Keratinocyte (primary cell): ENCODE data around the gene ARAF. TPM values are rescaled to one million over a fixed set of nuclear protein-coding genes. Genes with fewer than 3 reads are reported as not detected.
A peak's percentile ranks its signal among the peaks of the same experiment; 100 is the strongest.

Experiments
- DNase-seq: peaks from one replicate; pipeline ENCODE4 v3.0.0-alpha.2; 2011; ENCODE audit warnings: low read depth, missing footprints, low spot score
- FAIRE-seq: peaks from 2 replicates; lab custom pipeline; 2011; peaks lifted over from hg19 to GRCh38; lab: Jason Lieb, UNC
- H2AFZ ChIP-seq: 2 replicates; pipeline ENCODE4 v1.6.0; 2012; ENCODE audit warnings: low read length, control low read depth, inconsistent platforms; ENCODE audit not compliant: control insufficient read depth
- H3K27ac ChIP-seq: 2 replicates; pipeline ENCODE4 v1.5.1; 2011; ENCODE audit warnings: low read length; ENCODE audit not compliant: control insufficient read depth, insufficient read depth
- H3K27me3 ChIP-seq: 3 replicates; pipeline ENCODE4 v1.6.0; 2011; ENCODE audit warnings: low read length; ENCODE audit not compliant: control insufficient read depth, insufficient read depth; ENCODE audit errors: extremely low read depth
- H3K36me3 ChIP-seq, 2 experiments: 2 replicates in 1 of 2; 3 replicates in 1 of 2; pipeline ENCODE4 v1.5.1; 2011; ENCODE audit warnings: low read length in 2 of 2, mild to moderate bottlenecking in 1 of 2; ENCODE audit not compliant: control insufficient read depth in 2 of 2, insufficient read depth in 2 of 2; ENCODE audit errors: extremely low read depth in 1 of 2
- H3K4me1 ChIP-seq: 3 replicates; pipeline ENCODE4 v1.5.1; 2011; ENCODE audit warnings: low read length; ENCODE audit not compliant: control insufficient read depth, insufficient read depth; ENCODE audit errors: extremely low read depth
- H3K4me2 ChIP-seq: 3 replicates; pipeline ENCODE4 v1.6.0; 2011; ENCODE audit warnings: low read depth, low read length; ENCODE audit not compliant: control insufficient read depth, insufficient read depth; ENCODE audit errors: extremely low read depth
- H3K4me3 ChIP-seq, 3 experiments: fragments of 200-600 bp in 1 of 3; sonication (generic) in 1 of 3; 2 replicates in 2 of 3; 3 replicates in 1 of 3; pipeline ENCODE4 v1.5.1; 2011 to 2016; ENCODE audit warnings: low read length in 3 of 3, mild to moderate bottlenecking in 3 of 3, control low read depth in 2 of 3, inconsistent platforms in 1 of 3, low read depth in 1 of 3, mixed read lengths in 1 of 3, mixed run types in 1 of 3, moderate library complexity in 1 of 3; ENCODE audit not compliant: control insufficient read depth in 2 of 3, insufficient read depth in 2 of 3; ENCODE audit errors: extremely low read depth in 1 of 3
- H3K79me2 ChIP-seq: 2 replicates; pipeline ENCODE4 v1.6.0; 2012; ENCODE audit warnings: low read length; ENCODE audit not compliant: control insufficient read depth, insufficient read depth
- H3K9ac ChIP-seq: 3 replicates; pipeline ENCODE4 v1.6.0; 2011; ENCODE audit warnings: low read length; ENCODE audit not compliant: control insufficient read depth, insufficient read depth; ENCODE audit errors: extremely low read depth
- H3K9me1 ChIP-seq: 3 replicates; pipeline ENCODE4 v1.6.0; 2011; ENCODE audit warnings: low read length; ENCODE audit not compliant: control insufficient read depth, insufficient read depth; ENCODE audit errors: extremely low read depth
- H3K9me3 ChIP-seq: 2 replicates; pipeline ENCODE4 v1.5.1; 2012; ENCODE audit warnings: low read depth, low read length; ENCODE audit not compliant: control insufficient read depth
- H4K20me1 ChIP-seq: 3 replicates; pipeline ENCODE4 v1.6.0; 2011; ENCODE audit warnings: low read length; ENCODE audit not compliant: control insufficient read depth, insufficient read depth; ENCODE audit errors: extremely low read depth
- CTCF ChIP-seq, 3 experiments: IDR thresholded peaks in 1 of 3; conservative IDR thresholded peaks in 1 of 3; optimal IDR thresholded peaks in 1 of 3; 2 replicates in 2 of 3; 3 replicates in 1 of 3; pipeline versions ENCODE3 to v1.5.1; 2011; ENCODE audit warnings: low read length in 3 of 3, mild to moderate bottlenecking in 3 of 3, moderate library complexity in 2 of 3, control low read depth in 1 of 3, inconsistent platforms in 1 of 3; ENCODE audit not compliant: insufficient read depth in 2 of 3; ENCODE audit errors: extremely low read depth in 1 of 3
- EZH2 ChIP-seq: IDR thresholded peaks from one replicate; pipeline ENCODE4 v1.6.1; 2012; ENCODE audit warnings: inconsistent platforms, mild to moderate bottlenecking, low read length, moderate library complexity
- dilution Hi-C: fragments of 300-500 bp; cut with MboI; formaldehyde crosslinking; loops from one replicate; pipeline ENCODE4 v1.7.0; 2020; ENCODE audit warnings: low sequenced_read_pairs; ENCODE audit not compliant: extremely low pct_ligation_motif_present
- polyA plus RNA-seq, 5 experiments: library from polyadenylated mRNA; depleted of rRNA in 3 of 5; stranded (reverse) in 3 of 5; stranded (forward) in 1 of 5; unstranded in 1 of 5; fragments of >200 nt; gene quantifications; 1 replicate in 1 of 5; 2 replicates in 3 of 5; 3 replicates in 1 of 5; pipeline versions ENCODE4 v1.2.1 to v1.2.3, GENCODE V29; 2011 to 2012; ENCODE audit warnings: missing spikeins in 2 of 5, low read depth in 1 of 5, low replicate concordance in 1 of 5

Gene ARAF
- polyA plus RNA-seq, 1 donor (not counting 4 experiments of a cell fraction or from before 2014, with no cell fraction given), result 21.3 TPM

DNA sequence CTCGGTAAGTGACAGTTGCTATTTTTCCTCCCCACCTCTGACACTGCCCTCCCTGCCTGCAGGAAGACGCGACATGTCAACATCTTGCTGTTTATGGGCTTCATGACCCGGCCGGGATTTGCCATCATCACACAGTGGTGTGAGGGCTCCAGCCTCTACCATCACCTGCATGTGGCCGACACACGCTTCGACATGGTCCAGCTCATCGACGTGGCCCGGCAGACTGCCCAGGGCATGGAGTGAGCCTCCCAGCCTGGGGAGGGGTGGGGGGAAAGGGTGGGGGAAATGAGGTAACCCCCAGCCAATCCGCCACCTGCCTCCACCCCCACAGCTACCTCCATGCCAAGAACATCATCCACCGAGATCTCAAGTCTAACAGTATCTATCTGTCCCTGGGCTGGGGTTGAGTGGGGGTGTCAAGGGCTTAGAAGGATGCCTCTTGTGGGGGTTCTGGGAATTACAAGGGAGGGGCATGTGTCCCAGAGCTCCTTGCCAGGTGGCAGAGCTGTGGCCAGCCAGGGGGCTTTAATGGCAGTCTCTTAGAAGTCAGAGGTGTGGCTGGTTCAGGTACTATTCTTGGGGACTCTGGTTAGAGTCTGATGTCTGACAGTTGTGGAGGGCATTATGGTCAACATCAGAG, 7.8 kb downstream of the ARAF start:
- H3K27me3 ChIP-seq, result no peaks in the 10 kb centered on the region
- H3K36me3 ChIP-seq, result peaks cover 4 to 8% of the 10 kb centered on the region in 2 experiments
- no peak overlapping the region for H3K4me3 ChIP-seq
- no peaks in the 10 kb centered on the region for H3K9me1 ChIP-seq
- peaks cover 2% of the 10 kb centered on the region for H3K9me3 ChIP-seq
- H2AFZ ChIP-seq, result no peak overlapping the region
- H3K4me2 ChIP-seq, result no peak overlapping the region
- no peaks in the 10 kb centered on the region for H3K4me1 ChIP-seq
- no peak overlapping the region for H3K27ac ChIP-seq
- no peaks in the 10 kb centered on the region for H4K20me1 ChIP-seq
- dilution Hi-C loops, result no loop called here
- H3K9ac ChIP-seq, result no peak overlapping the region
- TF ChIP-seq CTCF (optimal IDR thresholded peaks at IDR 0.05 in 1 of 3, IDR thresholded peaks at IDR 0.05 in 1 of 3, conservative IDR thresholded peaks at IDR 0.05 in 1 of 3; ENCODE audit: extremely low read depth in 1 of 3, insufficient read depth in 2 of 3, low read length in 3 of 3) (peak in 2 of 3 experiments; percentile 33 to 34), EZH2 (no peak)
- DNase-seq (no peak), FAIRE-seq (no peak)
- no peaks in the 10 kb centered on the region for H3K79me2 ChIP-seq

DNA sequence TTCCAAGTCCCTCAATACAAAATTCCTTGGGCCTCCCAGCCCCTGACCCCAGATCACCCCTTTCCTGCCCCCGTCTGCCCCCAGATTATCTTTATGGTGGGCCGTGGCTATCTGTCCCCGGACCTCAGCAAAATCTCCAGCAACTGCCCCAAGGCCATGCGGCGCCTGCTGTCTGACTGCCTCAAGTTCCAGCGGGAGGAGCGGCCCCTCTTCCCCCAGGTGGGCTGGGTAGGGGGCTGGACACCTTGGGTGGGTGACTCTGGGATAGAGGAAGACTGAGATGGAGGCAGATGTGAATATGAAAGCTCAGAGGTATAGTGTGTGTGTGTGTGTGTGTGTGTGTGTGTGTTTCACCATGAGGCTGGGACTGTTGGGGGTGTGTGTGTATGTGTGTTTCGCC, 9.8 kb downstream of the ARAF start:
- Histone ChIP-seq H2AFZ (no peak overlapping the region), H3K4me1 (no peaks in the 10 kb centered on the region), H4K20me1 (no peaks in the 10 kb centered on the region), H3K36me3 (peaks cover 4 to 8% of the 10 kb centered on the region in 2 experiments), H3K79me2 (no peaks in the 10 kb centered on the region), H3K27me3 (no peaks in the 10 kb centered on the region), H3K4me3 (no peak overlapping the region), H3K9ac (no peak overlapping the region), H3K27ac (no peak overlapping the region), H3K4me2 (no peak overlapping the region), H3K9me3 (peaks cover 2% of the 10 kb centered on the region), H3K9me1 (no peaks in the 10 kb centered on the region)
- dilution Hi-C loops, result no loop called here
- TF ChIP-seq EZH2 (no peak), CTCF (optimal IDR thresholded peaks at IDR 0.05 in 1 of 3, IDR thresholded peaks at IDR 0.05 in 1 of 3, conservative IDR thresholded peaks at IDR 0.05 in 1 of 3; ENCODE audit: extremely low read depth in 1 of 3, insufficient read depth in 2 of 3, low read length in 3 of 3) (no peak)
- FAIRE-seq, result no peak
- DNase-seq, result no peak
